NCI-H2196 treated with DMSO at 0.1 percent for 48 hours (cell line): ENCODE results near the gene AMPH.

Experiments used
- DNase-seq: peaks from one replicate; lab custom pipeline; 2025; ENCODE audit not compliant: unreplicated experiment; lab: John Stamatoyannopoulos, UW

The AMPH gene

GRCh38 chr7:38630720-38631673, at the start of gene AMPH:
Gene AMPH, minus strand, starts transcription at chr7:38631373. Its CDS starts 22 bp downstream, at chr7:38631351.
- peak; percentile 20 for DNase-seq

DNA sequence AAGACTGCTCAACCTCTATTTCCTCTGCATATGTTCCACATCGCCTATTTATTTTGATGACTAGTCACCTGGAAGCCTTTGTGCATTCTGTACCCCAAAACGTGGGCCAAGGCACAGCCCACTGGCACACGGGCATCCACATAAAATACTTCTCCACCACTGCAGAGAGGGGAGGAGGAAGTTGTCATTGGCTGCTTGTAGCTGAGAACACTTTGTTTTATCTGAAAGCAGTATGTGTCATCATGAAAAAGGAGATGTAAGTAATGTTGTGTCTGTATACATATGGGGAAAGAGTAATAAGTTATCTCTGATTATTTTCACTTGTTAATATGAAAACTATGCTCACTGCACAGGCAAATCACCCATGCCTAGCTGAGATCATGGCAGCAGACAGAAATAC, 48.2 kb upstream of the AMPH start:
- DNase-seq: no peak

DNA sequence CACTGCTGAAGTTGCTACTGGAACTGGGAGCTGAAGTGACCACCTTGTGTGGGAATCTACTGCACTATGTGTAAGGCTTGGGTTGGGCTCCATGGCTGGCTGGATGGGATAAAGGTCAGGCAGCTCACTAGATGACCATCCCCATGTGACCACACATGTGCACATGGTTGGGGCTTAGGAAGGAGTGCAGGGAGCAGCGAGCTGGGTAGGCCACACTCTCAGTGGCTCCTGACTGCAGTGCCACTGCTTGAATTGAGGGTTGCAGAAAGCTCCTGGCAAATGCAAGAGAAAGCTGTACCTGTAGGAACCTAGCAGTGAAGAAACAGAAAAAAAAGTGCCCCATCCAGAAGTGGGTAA, 47.5 kb upstream of the AMPH start:
- DNase-seq: no peak

- DNase-seq: no peak
Measured at GRCh38 chr7:38677981-38678697, 47.0 kb upstream of the AMPH start.

GRCh38 chr7:38675494-38676106, 44.4 kb upstream of the AMPH start:
- no peak for DNase-seq

DNA sequence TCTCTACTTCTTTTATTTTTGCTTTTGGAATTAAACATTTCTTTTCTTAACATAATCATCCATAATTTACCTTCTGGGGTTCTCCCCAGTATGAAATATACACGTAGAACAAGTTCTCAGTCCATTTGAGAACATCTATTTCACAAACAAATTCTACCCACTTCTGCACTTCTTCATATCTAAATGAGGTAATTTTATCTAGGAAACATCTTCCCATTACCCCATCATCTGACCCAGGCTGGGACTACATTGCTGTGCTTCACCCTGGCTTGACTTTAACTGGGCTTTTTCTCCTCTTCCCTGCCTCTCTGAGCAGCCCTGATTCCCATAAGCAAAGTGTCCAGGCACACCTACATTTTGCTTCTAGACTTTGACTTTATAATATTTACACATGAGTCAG, 43.3 kb upstream of the AMPH start:
- DNase-seq: no peak

DNA sequence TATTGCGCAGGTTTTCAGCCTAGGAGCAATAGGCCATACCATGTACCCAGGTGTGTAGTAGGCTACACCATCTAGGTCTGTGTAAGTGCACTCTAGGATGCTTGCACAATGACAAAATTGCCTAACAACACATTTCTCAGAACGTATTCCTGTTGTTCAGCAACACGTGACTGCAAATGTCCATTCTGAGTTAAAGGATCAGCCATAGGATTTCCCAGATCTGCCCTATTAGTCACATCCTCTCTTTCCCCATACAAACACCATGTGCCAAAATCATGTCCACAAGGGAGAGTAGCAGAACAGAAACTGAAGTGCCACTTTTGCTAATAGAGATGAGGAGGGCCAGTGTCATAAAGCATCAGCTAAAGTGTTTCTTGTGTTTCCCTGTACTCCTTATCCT, 42.6 kb upstream of the AMPH start:
- DNase-seq: no peak

DNA sequence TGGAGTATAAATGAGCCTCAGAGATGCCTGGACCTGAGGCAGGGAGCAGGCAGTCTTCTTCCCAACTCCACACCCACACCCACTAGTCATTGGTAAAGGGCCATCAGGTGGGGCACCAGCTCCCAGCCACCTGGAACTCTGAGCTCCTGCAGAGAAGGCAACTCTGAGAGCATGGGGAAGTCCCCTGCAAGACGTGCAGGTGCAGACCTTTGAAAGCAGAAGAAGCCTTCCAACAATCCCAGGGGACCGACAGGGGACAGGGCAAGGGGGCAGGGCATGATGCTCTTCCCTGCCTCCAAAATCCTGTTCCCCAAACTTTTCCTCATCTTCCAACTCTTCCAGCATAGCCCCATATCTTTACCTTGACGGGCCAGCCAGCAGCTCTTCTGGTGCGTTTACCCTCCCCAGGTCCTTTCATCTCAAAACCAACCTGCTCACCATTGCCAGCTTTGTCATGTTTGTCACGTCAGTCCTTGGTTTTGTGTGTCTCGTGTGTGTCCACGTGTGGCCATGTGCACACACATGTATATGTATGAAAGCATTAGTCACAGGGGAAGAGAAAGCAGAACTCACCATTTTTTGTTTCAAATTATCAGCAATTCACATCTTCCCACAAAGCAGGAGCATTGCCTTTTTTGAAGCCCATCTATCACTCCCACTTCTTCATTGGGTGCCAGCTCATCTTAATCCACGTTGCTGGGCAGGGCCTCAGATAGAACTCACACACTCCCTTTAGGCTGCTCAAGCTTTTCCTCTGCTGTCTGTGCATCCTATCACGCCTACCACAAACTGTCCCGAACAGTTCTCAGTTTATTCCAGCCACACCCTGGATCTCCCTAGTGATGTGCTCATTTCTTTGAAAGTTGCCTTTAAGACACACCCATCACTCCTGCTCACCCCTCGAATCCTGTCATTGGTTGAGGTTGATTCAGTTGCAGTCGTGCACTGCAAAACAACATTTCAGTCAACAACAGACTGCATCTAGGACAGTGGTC, 41.0 kb upstream of the AMPH start:
- DNase-seq: no peak

GRCh38 chr7:38669965-38670520, 38.9 kb upstream of the AMPH start:
- DNase-seq: no peak

DNA sequence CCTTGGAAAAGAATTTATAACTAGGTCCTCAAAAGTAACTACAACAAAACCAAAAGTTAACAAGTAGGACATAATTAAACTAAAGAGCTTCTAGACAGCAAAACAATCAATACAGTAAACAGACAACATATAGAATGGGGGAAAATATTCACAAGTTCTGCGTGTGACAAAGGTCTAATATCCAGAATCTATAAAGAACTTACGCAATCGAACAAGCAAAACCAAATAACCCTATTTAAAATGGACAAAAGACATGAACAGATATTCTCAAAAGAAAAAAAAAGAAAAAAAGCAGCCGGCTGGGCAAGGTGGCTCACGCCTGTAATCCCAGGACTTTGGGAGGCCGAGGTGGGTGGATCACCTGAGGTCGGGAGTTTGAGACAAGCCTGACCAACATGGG, 33.8 kb upstream of the AMPH start:
- DNase-seq: no peak

DNA sequence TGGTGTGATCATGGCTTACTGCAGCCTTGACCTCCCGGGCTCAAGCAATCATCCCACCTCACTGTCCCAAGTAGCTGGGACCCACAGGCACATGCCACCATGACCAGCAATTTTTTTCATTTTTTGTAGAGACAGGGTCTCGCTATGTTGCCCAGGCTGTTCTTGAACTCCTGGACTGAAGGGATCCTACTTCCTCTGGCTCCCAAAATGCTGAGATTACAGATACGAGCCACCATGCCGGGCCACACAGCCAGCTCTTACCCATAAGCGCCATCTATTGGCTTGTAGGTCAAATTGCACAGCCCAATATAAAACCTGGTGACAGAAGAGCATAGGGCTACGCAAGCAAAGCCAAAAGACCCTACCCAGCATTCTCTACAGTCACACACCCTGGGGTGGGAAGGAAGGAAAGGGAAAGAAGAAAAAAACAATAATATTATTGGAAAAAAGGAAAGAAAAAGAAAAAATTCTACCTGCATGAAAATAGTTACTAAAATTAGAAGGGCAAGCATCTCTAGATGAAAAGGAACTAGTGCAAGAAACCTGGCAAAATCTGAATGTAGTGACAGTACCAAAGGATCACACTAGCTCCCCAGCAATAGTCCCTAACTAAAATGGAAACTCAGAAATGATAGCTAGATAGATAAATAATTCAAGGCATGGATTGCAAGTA, 29.4 kb upstream of the AMPH start:
- no peak for DNase-seq

DNA sequence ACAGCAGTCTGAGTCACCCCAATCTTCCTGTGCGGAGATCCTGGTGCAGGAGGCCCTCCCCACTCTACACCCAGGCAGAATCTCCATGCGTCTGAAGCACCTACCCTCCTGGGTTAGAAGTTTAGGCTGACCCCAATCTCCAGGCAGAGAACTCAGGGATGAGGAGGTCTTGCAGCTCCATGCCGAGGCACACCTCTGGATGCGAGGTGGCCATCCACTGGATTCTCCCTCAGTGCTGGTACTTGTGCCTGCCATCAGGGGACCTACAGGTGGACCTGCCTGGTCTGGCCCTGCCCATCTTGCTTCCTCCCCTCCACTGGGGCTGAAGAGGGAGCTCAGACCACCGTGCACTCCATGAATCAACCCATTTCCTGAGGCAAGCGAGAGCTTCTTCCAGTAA, 28.8 kb upstream of the AMPH start:
- no peak for DNase-seq

- DNase-seq: no peak
Measured at GRCh38 chr7:38658921-38659320, 27.7 kb upstream of the AMPH start.

DNA sequence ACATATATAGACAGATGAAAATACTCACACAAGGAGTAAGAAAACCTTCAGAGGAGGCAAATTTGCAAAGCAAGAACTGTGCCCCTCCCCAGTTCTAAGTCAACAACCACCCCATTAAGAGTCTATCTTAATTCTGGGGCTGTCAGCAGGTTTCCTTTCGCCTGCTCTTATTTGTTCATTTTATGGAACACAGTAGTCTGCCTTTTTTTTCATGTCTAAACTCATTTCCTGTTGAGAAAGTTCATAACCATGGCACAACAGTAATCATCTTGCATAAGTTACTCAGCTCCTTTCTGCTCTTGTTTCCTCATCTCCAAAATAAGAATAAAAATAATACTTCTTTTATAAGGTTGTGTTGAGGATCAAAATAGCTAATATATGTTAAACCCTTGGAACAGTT, 25.8 kb upstream of the AMPH start:
- no peak for DNase-seq

GRCh38 chr7:38655833-38656774, 24.9 kb upstream of the AMPH start:
- DNase-seq: no peak

- DNase-seq: no peak
Measured at GRCh38 chr7:38637957-38638356, 6.8 kb upstream of the AMPH start.

DNA sequence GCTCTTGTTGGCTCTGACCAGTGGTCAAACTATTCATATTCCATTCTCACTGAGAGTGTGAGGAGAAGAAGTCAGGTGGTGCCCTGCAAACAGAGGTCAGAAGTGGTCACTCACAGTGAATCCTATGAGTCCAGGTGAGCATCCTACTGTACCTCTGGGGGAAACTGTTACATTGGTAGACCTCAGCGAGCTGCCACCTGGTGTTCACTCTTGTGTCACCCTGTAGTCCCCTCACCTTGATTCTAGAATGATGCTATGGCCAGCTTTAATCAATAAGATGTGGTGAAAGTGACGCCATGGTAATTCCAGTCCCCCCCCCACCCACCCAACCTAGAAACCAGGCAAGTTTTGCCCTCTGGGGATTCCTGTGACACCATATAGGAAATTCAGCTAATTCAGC, 1.2 kb upstream of the AMPH start:
- no peak for DNase-seq

GRCh38 chr7:38629651-38630510, 1.3 kb downstream of the AMPH start:
- DNase-seq: no peak
